Karpas-422 (cell line): ENCODE measurements around the gene PARP4. TPM values are rescaled to one million over a fixed set of nuclear protein-coding genes. Genes with fewer than 3 reads are reported as not detected.
A peak's percentile ranks its signal among the peaks of the same experiment; 100 is the strongest.
"Not testable (repeated sequence)": the region's sequence is repeated elsewhere in the genome, so short reads cannot be mapped to it uniquely, and the experiment has no call there.

ENCODE experiments used
- DNase-seq: peaks from one replicate; pipeline ENCODE4 v3.0.0-alpha.2; 2015
- H2AFZ ChIP-seq: fragments of 200-600 bp; sonication (generic); 2 replicates; pipeline ENCODE4 v1.6.1; 2014; ENCODE audit warnings: antibody characterized with exemption, low read length, mixed read lengths
- H3K27ac ChIP-seq: fragments of 200-600 bp; sonication (generic); 2 replicates; pipeline ENCODE4 v1.5.1; 2014; ENCODE audit warnings: mild to moderate bottlenecking, low read length, moderate library complexity
- H3K27me3 ChIP-seq: fragments of 200-600 bp; sonication (generic); 2 replicates; pipeline ENCODE4 v1.6.1; 2014; ENCODE audit warnings: low read length, mixed read lengths
- H3K36me3 ChIP-seq: fragments of 200-600 bp; sonication (generic); 2 replicates; pipeline ENCODE4 v1.6.1; 2014; ENCODE audit warnings: low read length, mixed read lengths; ENCODE audit not compliant: insufficient read depth
- H3K4me1 ChIP-seq: fragments of 200-600 bp; sonication (generic); 2 replicates; pipeline ENCODE4 v1.6.1; 2014; ENCODE audit warnings: mild to moderate bottlenecking, low read length, mixed read lengths
- H3K4me2 ChIP-seq: fragments of 200-600 bp; sonication (generic); 2 replicates; pipeline ENCODE4 v1.6.1; 2014; ENCODE audit warnings: low read length, low read depth, mild to moderate bottlenecking; ENCODE audit not compliant: poor library complexity, severe bottlenecking
- H3K4me3 ChIP-seq: fragments of 200-600 bp; sonication (generic); 2 replicates; pipeline ENCODE4 v1.5.1; 2014; ENCODE audit warnings: mild to moderate bottlenecking, antibody characterized with exemption, low read length, mixed read lengths
- H3K79me2 ChIP-seq: fragments of 200-600 bp; sonication (generic); 2 replicates; pipeline ENCODE4 v1.6.1; 2014; ENCODE audit warnings: mild to moderate bottlenecking, low read length, mixed read lengths
- H3K9ac ChIP-seq: fragments of 200-600 bp; sonication (generic); 2 replicates; pipeline ENCODE4 v1.6.0; 2014; ENCODE audit warnings: low read length
- H3K9me2 ChIP-seq: fragments of 200-600 bp; sonication (generic), shearing (Covaris generic); replicated peaks from 2 replicates; pipeline ENCODE4 v1.6.0; 2014; ENCODE audit warnings: mild to moderate bottlenecking, low read length, moderate library complexity; ENCODE audit not compliant: insufficient read depth
- H3K9me3 ChIP-seq: fragments of 300-700, 200-600 bp; sonication (generic); 2 replicates; pipeline ENCODE4 v1.6.1; 2014; ENCODE audit warnings: low read length, mixed read lengths
- H4K20me1 ChIP-seq: fragments of 200-600 bp; sonication (generic); 2 replicates; pipeline ENCODE4 v1.6.1; 2014; ENCODE audit warnings: mild to moderate bottlenecking, antibody characterized with exemption, low read length, low read depth; ENCODE audit not compliant: insufficient read depth
- total RNA-seq: library from RNA; depleted of rRNA; stranded (reverse); fragments of >200 nt; shearing (Covaris generic); gene quantifications from 2 replicates; pipeline ENCODE4 v1.2.3, GENCODE V29; 2014; ENCODE audit warnings: low replicate concordance; rRNA removed

The PARP4 gene
- total RNA-seq: 23.1 and 33.0 TPM in 2 replicates

DNA sequence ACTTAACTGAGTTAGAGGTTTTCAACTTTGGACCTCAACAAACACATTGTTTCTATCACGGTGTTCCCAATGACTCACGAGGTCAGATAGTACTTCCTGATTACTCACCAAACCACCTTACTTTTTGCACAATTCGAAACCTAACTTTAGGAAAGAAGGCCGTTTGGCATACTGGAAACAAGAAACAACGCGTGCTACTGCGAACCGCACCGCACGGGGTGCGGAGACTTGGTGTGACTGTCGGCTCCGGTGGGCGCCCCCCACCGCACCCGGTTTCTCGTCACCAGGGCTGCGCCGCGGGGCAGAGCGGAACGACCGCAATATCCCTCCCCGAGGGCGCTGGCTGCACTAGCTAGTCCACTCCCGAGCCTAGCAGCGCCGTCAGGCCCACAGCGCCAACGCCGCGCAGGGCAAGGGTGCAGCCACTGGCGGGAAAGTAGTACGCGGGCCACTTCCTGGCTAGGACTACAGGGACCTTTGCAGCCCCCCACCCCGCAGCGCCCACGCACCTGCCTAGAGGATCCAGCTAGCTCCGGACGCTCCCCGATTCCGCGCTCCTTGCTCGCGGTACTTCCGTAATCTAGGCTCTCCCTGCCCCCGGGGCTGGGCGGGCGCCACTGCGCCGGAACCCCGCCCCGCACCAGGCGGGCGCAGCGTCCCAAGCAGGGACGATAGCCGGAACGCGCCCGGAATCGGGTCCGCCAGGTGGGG, at the start of gene PARP4:
TSS of gene PARP4 (minus strand) at position 582 of the 711 bp plus-strand sequence. CDS start 9,002 bp downstream, outside the sequence.
- peak within 1 kb of the TSS; percentile 24; the same call in 1 of the 2 replicates for H3K27ac ChIP-seq
- H3K4me2 ChIP-seq: peak within 1 kb of the TSS; percentile 87
- H3K9me3 ChIP-seq: no peaks in the 10 kb centered on the region
- peak within 1 kb of the TSS; percentile 93 for H3K4me3 ChIP-seq
- peaks cover 50% of the 10 kb centered on the region for H3K79me2 ChIP-seq
- peaks cover 7% of the 10 kb centered on the region; the same call in 1 of the 2 replicates for H3K36me3 ChIP-seq
- H3K27me3 ChIP-seq: no peaks in the 10 kb centered on the region
- peak within 1 kb of the TSS; percentile 88 for H3K9ac ChIP-seq
- no peaks in the 10 kb centered on the region for H4K20me1 ChIP-seq
- H3K9me2 ChIP-seq: no peaks in the 10 kb centered on the region
- DNase-seq: peak; percentile 93
- H2AFZ ChIP-seq: peak within 1 kb of the TSS; percentile 98
- H3K4me1 ChIP-seq: peaks cover 20% of the 10 kb centered on the region

DNA sequence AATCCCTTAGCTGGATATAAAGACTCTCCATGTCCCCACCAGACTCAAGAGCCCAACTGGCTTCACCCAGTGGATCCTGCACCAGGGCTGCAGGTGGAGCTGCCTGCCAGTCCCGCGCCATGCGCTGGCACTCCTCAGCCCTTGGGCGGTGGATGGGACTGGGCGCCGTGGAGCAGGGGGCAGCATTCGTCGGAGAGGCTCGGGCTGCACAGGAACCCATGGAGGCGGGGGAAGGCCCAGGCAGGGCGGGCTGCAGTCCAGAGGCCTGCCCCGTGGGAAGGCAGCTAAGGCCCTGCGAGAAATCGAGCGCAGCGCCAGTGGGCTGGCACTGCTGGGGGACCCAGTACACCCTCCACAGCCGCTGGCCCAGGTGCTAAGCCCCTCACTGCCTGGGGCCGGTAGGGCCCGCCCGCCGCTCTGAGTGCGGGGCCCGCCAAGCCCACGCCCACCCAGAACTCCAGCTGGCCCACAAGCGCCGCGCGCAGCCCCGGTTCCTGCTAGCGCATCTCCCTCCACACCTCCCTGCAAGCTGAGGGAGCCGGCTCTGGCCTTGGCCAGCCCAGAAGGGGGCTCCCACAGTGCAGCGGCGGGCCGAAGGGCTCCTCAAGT, 48.1 kb upstream of the PARP4 start:
- not testable (repeated sequence) for H3K4me2 ChIP-seq, H3K27me3 ChIP-seq, DNase-seq, H3K9ac ChIP-seq, H4K20me1 ChIP-seq, H3K36me3 ChIP-seq, H3K9me2 ChIP-seq, H3K27ac ChIP-seq, H3K9me3 ChIP-seq, H3K79me2 ChIP-seq, H2AFZ ChIP-seq, H3K4me3 ChIP-seq
- H3K4me1 ChIP-seq: peaks cover 28% of the 10 kb centered on the region

DNA sequence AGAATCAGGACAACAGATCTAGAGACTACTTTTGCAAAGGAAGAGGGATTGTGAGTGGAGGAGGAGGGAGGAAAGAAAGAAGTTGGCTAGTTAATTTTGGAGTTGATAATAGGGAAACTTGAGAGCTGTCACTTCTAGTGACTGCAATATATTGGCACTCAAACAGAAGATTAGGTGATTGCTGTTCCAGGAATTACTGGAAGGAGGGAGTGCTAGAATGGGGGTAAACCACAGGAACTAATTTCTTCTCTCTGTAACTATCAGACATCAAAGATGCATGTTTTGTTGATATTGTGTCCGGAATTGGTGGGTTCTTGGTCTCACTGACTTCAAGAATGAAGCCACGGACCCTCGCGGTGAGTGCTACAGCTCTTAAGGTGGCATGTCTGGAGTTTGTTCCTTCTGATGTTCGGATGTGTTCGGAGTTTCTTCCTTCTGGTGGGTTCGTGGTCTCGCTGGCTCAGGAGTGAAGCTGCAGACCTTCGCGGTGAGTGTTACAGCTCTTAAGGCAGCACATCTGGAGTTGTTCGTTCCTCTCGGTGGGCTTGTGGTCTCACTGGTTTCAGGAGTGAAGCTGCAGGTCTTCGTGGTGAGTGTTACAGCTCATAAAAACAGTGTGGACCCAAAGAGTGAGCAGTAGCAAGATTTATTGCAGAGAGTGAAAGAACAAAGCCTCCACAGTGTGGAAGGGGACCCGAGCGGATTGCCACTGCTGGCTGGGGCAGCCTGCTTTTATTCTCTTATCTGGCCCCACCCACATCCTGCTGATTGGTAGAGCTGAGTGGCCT, 47.0 kb upstream of the PARP4 start:
- not testable (repeated sequence) for H3K4me3 ChIP-seq, H2AFZ ChIP-seq, DNase-seq, H3K27me3 ChIP-seq, H3K36me3 ChIP-seq, H3K4me2 ChIP-seq, H4K20me1 ChIP-seq, H3K27ac ChIP-seq, H3K9me3 ChIP-seq, H3K79me2 ChIP-seq, H3K9ac ChIP-seq, H3K9me2 ChIP-seq
- H3K4me1 ChIP-seq: peaks cover 18% of the 10 kb centered on the region

DNA sequence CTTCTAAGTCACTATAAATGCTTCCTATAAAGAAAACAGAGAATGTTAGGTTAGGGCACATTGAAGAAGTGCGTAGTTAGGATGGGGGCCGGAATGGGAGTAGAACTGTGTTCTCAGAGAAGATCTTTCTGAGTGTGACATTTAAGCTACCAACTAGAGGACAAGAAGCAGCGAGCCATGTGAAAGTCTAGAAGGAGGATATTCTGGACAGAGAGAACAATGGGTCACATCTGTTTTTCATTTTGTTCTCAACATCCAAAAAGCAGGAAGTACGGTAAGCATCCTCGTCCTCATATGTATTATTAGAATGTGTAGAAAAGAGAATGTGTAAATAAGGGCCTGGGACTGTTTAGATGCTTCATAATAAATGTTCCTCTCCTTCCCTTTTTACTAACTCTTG, 44.5 kb upstream of the PARP4 start:
- Histone ChIP-seq H3K27me3 (no peaks in the 10 kb centered on the region), H3K4me2 (no peak overlapping the region), H3K27ac (no peak overlapping the region), H3K9me2 (no peaks in the 10 kb centered on the region), H3K9me3 (no peaks in the 10 kb centered on the region), H3K36me3 (no peaks in the 10 kb centered on the region), H3K4me1 (0 out of 2 replicates have a peak, but pooled peaks cover 2% of the 10 kb centered on the region), H2AFZ (no peak overlapping the region), H3K9ac (no peak overlapping the region), H3K4me3 (no peak overlapping the region), H3K79me2 (no peaks in the 10 kb centered on the region), H4K20me1 (no peaks in the 10 kb centered on the region)
- no peak for DNase-seq

GRCh38 chr13:24553892-24554291, 41.3 kb upstream of the PARP4 start:
- not testable (repeated sequence) for H3K79me2 ChIP-seq, H3K4me3 ChIP-seq, H3K4me1 ChIP-seq, DNase-seq, H3K9ac ChIP-seq, H3K9me3 ChIP-seq, H3K4me2 ChIP-seq, H2AFZ ChIP-seq, H3K36me3 ChIP-seq, H4K20me1 ChIP-seq, H3K27me3 ChIP-seq, H3K27ac ChIP-seq, H3K9me2 ChIP-seq

DNA sequence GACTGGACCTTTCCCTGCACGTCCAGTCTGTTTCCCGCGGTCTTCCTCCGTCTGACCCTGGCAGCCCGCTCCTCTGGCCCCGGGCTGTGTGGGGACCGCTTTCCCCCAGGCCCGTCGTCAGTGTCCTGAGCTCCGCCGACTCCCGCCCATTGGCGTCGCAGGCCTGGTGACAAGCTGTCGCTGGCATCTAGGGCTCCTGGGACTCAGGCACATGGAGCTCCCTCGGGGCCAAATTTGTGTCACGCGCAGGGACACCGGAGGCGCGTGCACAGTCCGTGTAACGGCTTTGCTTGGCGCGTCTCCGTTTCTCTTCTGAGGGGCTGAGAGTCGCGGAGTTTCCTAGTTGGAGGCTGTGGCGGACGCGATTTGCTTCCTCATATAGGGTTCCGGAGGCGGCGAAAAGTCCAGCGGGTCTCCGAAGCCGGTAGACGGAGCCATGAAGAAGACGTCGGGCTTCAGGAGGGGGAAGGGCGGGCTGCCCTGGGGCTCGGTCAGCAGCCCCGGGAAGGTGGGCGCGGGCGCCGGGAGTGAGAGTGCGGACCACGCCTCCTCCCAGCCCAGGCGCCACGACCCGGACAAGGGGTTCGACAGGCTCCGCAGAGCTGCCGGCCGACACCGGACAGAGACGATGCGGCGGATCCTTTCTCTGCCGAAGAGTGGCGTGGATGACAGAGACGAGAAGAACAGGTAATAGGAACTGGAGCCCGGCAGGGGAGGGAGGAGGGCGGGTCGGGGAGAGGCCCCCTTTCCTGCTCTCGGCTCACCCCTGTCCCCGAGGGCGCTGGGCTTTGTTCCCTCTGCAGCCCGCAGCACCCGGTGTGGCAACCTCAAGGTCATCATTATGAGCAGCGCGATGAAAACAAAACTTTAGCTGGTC, 29.1 kb upstream of the PARP4 start:
- H3K79me2 ChIP-seq, H4K20me1 ChIP-seq, H3K9ac ChIP-seq, DNase-seq, H3K4me3 ChIP-seq, H3K9me3 ChIP-seq, H3K4me2 ChIP-seq, H3K36me3 ChIP-seq, H3K27ac ChIP-seq, H3K9me2 ChIP-seq, H2AFZ ChIP-seq, H3K27me3 ChIP-seq, H3K4me1 ChIP-seq: not testable (repeated sequence)

DNA sequence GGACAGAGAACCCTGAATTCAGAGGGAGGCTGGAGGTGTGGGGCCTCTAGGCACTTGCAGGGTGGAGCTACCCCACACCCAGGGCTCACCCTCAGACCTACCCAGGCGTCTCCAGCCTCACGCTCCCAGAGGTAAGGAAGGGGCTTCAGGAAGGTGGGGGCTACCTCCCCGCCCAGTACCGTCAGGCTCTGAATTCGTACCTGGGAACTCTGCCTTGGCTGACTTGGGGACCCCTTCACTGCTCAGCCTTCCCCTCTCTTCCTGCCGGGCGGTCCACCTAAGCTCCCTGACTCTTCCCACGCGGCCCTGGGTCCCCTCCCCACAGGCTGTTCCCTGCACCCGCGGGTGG, 28.5 kb upstream of the PARP4 start:
- H3K9ac ChIP-seq: no peak overlapping the region
- no peaks in the 10 kb centered on the region for H3K9me2 ChIP-seq
- DNase-seq: no peak
- no peaks in the 10 kb centered on the region for H3K79me2 ChIP-seq
- no peak overlapping the region for H3K4me2 ChIP-seq
- H2AFZ ChIP-seq: no peak overlapping the region
- no peaks in the 10 kb centered on the region for H3K36me3 ChIP-seq
- no peaks in the 10 kb centered on the region for H3K4me1 ChIP-seq
- H3K4me3 ChIP-seq: no peak overlapping the region
- H4K20me1 ChIP-seq: no peaks in the 10 kb centered on the region
- H3K27me3 ChIP-seq: no peaks in the 10 kb centered on the region
- H3K27ac ChIP-seq: no peak overlapping the region
- no peaks in the 10 kb centered on the region for H3K9me3 ChIP-seq
